GM19328 (cell line): ENCODE results near the gene TNP2.
"Not testable (repeated sequence)": the region's sequence is repeated elsewhere in the genome, so short reads cannot be mapped to it uniquely, and the experiment has no call there.

Source experiments
- ATAC-seq: cut with Tn5 transposase; IDR thresholded peaks from one replicate; pipeline ENCODE4 v1.9.1; 2021; ENCODE audit warnings: mild to moderate bottlenecking, moderate library complexity; ENCODE audit not compliant: unreplicated experiment

Gene TNP2

DNA sequence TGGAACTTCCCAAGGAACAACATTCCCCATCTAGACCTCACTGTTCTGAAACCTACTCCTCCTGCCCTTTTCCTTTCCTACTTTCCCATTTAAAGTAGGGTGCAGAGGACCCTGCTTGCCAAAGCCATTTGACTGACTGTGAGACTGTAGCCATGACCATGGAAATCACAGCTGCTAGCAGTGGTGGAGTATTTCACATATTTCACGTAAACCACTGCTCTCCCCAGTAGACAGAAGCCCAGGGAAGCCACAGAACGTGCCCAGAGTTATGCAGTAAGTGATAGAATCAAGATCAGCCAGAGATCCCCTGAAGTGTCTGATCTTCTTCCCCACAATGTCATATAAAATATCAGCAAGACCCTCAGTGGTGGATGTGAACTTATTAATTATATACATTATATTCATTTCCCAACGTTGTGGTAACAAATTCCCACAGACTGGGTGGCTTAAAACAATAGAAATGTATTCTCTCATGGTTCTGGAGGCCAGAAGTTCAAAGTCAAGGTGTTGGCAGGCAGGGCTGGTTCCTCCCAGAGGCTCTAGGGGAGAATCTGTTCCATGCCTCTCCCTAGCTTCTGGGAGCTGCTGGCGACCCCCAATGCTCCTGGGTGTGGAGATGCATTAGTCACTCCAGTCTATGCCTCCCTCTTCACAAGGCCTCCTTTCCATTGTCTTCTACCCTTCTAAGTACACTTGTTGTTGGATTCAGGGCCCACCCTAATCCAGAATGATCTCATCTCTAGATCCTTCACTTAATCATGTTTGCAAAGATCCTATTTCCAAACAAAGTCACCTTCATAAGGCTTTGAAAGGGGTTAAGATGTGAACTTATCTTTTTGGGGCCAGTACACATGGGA lies 32.7 kb upstream of the TNP2 start:
- no peak for ATAC-seq

DNA sequence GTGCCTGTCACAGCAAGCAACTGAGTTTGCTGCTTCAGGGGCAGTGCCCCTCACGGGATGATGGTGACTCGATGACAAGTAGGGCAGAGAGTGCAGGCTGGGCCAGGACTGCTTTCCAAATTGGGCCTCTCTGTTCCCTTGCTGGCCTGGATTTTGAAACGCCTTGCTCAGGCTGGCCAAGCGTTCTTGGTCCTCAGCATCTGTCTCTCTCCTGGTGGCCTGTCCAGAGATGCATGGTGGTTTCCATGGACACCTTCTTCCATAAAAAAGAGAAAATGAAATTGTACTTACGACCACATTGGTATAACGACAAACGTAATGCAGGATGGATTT lies 31.4 kb upstream of the TNP2 start:
- ATAC-seq, result no peak

DNA sequence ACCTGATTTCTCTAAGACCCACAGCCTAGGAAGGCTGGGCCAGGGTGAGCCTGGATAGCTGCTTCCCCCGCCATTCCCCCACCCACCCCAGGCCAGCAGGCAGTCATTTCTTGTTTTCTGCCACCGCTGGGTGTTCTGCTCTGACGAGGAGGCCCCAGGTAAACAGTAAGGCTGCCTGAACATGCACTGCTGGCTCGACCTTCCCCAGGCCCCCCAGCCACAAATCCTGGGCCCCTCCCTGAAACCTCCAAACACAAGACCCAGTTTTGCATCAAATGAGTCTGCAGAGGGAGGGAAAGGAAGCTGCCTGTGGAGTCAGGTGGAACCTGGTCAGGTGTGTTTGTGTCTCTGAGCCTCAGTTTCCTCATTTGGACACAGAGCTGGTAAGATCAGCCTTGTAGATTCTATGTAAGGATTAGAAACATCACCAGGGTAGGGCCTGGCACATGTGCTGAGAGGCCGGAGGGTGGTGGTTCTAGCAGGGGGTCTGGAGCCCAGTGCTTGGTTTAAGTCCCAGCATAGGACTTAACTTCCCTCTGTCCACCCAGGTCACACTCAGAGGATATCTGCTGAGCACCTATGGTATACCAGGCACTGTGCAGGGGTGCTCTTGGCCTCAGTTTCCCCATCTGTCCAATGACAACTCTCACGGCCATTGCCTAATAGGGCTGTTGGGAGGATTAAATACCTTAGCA lies 30.9 kb upstream of the TNP2 start:
- no peak for ATAC-seq

DNA sequence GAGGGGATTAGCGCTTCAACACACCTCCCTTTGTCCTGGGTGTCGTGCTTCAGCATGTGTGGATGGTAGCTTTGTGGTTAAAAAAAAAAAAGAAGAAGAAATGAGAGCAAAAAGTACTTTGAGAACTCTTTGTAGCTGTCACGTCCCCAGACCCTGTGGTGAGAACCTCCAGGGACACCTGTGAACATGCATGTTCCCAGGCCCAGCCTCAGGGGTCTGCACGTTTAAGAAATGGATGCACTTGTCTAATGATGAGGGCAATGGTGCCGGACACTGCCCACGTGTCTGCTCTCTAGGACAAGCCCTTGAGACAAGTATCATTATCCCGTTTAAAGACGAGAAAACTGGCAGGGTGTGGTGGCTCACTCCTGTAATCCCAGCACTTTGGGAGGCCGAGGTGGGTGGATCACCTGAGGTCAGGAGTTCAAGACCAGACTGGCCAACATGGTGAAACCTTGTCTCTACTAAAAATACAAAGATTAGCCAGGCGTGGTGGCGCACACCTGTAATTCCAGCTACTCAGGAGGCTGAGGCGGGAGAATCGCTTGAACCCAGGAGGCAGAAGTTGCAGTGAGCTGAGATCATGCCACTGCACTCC lies 29.9 kb upstream of the TNP2 start:
- not testable (repeated sequence) for ATAC-seq

DNA sequence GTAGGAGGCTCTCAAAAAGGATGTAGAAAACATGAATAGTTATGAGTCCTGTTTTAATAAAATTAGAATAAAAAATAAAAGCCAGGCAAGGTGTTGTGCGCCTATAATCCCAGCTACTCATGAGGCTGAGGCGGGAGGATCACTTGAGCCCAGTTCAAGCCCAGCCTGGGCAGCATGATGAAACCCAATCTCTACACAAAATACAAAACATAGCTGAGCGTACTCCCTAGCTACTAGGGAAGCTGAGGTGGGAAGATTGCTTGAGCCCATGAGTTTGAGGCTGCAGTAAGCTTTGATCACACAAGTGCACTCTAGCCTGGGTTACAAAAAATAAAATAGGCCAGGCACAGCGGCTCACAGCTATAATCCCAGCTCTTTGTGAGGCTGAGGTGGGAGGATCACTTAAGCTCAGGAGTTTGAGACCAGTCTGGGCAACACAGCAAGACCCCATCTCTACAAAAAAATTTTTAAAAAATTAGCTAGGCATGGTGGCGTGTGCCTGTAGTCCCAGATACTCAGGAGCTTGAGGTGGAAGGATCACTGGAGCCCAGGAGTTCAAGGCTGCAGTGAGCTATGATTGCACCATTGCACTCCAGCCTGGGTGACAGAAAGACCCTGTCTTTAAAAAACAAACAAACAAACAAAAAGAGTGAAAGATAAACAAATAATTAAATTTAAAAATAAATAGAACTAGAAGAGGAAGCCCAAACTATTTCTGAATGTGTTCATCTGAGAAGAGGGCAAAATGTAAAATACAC lies 29.2 kb upstream of the TNP2 start:
- no peak for ATAC-seq

DNA sequence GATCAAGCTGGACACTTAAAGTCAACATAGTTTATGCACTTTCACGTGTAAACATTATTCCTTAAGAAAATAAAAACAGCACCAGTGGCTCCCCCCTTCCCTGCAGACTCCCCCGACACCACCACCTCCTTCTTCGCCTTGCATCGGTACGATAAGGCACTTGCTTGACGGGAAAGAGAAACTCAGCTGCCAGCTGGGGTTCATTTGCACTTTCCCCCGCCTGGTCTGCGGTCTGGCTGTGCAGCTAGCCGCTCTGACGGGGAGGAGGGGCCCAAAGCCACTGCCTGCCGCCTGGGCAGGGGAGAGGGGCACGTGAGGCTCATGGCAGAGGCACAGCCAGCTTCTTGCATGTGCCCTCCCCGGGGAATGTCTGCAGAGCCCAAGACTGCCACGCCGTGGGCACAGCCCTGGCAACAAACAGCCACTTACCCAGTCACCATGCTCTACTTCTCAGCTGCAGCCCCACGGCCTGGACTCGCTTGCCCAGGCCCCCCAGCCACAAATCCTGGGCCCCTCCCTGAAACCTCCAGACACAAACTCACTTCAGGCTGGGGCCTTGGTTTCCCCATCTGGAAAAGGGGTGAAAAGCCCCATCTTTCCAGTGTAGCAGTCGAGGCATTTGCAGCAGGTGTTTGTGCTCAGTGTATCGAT lies 28.5 kb upstream of the TNP2 start:
- peak; percentile 84 for ATAC-seq

DNA sequence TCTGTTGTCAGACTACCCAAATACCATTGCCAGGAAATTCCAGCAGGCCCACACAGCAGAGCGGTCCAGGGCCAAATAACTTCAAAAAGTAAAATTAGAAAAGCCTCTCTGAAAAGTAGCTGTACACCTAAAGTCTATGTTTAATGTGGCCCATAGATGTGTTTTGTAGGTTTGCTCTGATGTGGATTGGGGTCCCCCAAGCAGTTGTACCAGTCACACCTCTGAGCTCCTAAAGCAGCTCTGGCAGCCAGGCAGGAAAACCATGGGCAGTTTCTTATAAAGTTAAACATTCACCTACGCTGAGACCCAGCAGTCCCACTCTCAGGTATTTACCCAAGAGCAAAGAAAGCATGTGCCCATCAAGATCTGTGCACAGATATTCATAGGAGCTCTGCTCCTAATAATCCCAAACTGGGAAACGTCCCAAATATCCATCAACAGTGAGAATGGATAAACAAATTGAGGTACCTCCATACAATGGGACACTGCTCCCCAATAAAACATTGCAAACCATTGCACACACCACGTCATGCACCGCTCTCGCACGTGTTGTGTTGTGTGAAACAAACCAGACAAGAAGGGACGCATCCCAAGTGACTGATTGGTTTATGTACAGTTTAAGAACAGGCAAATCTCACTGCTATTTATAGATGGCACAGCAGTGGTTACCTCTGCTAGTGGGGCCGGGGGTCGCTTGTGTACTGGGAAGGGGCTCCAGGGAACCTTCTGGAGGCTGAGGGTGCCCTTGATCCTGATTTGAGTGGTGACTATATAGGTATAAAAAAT lies 27.8 kb upstream of the TNP2 start:
- ATAC-seq, result peak; percentile 13

DNA sequence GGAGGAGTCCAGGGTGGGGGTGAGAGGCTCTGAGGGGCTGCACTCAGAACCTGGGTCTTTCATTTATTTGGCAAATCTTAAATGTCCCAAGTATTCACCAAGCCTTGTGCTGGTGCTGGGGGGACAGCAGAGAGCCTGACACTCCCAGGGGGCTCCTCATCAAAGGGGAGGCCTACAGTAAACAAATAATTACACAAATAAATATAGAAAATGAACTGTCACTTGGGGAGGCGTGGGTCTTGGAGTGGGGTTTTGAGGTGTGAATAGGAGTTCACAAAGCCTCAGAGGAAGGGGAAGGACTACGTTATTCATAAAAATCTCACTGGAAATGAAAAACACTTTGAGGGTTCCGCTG lies 27.2 kb upstream of the TNP2 start:
- no peak for ATAC-seq

DNA sequence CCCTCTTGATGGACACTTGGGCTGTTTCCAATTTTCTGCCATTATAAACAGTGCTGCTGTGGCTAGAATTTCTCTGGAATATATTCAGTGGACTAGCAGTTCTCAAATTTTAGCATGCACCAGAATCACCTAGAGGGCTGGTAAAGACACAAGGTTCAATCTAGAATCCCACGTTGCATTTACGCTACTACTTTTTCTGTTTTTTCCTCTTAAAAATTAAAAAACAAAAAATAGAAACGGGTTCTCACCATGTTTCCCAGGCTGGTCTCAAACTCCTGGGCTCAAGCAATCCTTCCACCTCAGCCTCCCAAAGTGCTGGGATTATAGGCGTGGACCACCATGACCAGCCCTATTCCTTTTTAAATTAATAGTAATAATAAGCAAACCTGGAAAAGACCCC lies 26.5 kb upstream of the TNP2 start:
- no peak for ATAC-seq

DNA sequence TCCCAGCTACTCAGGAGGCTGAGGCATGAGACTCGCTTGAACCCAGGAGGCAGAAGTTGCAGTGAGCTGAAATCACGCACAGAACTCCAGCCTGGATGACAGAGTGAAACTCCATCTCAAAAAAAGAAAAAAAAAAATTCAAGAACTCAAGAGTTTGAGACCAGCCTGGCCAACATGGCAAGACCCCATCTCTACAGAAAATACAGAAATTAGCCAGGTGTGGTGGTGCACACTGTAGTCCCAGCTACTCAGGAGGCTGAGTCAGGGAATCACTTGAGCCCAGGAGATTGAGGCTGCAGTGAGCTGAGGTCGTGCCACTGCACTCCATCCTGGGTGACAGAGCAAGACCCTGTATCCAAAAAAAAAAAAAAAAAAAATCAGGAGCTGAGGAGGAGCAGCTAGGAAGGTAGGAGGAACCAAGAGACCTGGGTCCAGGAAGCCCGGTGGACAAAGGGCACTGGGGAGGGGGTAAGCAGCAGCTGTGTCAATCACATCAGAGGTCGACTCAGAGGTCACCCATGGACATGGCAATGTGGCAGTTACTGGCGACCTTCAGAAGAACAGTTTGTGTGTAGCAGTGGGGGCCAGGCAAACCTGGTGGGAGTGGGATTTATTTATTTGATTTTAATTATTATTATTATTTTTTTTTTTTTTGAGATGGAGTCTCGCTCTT lies 23.1 kb upstream of the TNP2 start:
- no peak for ATAC-seq

DNA sequence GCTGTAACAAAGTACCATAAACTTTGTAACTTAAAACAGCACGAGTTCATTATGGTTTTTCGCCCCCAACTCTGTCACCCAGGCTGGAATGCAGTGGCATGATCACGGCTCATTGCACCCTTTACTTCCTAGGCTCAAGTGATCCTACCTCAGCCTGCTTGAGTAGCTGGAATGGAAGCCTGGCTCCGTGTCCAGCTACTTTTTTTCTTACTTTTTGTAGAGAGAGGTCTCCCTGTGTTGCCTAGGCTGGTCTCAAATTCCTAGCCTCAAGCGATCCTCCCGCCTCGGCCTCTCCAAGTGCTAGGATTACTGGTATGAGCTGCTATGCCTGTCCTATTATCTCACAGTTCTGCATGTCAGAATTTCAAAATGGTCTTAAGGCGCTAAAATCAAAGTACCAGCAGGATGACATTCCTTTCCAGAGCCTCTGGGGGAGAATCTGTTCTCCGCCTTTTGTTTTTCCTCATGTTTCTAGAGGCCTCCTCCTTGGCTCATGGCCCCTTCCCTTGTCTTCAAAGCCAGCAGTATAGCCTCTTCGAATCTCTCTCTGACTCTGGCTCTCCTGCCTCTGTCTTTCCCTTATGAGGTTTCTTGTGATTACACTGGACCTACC lies 22.1 kb upstream of the TNP2 start:
- ATAC-seq, result no peak

DNA sequence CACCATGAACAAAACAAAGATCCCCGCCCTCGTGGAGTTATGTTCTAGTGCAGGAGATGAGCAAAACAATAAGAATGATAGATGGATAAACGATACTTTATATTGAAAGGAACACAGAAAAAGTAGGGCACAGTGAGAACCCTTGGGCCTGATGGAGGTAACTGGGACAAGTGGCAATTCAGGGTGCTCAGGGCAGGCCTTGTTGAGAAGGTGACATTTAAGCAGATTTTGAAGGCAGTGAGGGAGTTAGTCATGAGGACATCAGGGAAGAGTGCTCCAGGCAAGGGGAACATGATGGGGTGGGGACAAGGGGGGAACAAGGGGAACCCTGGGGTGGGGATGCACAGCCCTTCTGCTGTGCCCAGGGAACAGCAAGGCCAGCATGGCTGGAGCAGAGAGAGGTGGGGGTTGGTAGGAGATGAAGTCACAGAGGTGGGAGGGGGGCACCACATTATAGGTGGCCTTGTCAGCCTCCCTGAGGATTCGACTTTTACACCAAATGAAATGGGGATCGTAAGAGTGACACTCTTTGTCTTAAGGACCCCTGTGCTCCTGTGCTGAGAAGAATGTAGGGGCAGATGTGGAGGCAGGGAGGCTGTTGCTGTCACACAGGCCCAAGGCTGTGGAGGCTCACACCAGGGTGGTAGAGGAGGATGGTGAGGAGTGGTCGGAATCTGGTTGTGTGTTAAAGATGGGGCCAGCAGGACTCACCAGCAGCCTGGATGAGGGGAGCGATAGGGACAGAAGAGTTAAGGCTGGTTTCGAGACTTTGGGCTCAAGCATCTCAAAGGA lies 21.2 kb upstream of the TNP2 start:
- no peak for ATAC-seq

DNA sequence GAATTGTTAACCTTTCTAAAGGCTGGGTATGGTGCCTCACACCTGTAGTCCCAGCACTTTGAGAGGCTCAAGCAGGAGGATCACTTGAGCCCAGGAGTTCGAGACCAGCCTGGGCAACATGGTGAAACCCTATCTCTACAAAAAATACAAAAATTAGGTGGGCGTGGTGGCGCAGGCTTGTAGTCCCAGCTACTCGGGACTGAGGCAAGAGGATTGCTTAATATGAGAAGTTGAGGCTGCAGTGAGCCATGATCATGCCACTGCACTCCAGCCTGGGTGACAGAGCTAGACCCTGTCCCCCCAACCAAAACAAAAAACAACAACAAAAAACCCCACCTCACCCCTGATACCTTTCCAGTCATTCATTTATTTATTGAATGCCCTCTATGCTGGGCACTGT lies 20.6 kb upstream of the TNP2 start:
- ATAC-seq, result not testable (repeated sequence)

DNA sequence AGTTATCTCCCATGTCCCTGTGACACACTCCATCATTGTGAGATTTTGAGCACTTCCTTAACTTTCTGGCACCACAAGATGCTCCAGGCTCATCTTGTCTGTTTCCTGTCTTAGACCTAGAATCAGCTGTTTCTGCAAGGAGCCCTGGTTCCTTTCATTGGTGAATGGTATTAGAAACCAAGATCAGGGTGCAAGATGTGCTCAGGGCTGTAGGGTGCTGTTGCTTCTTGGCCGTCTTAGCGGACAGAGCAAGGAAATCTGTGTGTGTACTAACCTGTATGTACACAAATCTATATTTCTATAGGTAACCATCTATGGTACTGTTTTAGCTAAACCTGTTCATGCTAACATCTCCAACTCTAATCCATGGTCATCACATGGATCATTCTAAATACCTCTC lies 20.1 kb upstream of the TNP2 start:
- no peak for ATAC-seq

DNA sequence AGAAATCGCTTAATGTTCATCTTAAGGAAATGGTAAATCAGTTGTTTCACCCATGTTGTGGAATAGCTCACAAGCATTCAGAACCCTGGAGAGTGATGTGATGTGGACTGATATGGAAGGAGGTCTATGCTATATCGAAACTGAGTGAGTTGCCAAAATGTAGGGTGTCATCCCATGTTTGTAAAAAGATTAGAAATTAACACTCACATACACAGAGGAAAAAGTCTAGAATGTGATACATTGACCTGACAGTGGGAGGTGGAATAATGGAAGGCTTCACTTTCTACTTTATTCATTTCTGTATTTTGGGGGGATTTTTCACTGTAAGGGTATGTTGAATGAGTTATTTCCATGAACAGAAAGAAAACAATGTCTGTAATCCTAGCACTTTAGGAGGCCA lies 16.7 kb upstream of the TNP2 start:
- ATAC-seq, result no peak

DNA sequence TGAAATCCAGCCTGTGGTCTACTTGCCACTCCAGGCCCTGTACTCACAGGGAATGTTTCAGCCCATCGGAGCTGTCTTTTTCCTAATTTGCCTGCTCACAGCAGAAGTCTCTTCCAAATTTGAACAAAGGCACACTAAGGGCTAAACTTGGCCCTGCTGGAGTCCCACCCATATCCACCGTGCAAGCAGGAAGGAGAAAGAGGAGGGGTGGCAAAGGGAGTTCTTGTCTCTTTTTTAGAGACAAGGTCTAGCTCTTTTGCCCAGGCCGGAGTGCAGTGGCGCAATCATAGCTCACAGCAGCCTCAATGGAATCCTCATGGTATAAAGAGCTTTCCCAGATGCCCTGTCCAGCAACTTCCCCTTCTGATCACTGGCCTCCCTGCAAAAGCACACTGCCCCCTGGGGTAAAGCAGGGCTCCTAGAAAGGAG lies 14.7 kb upstream of the TNP2 start:
- no peak for ATAC-seq

DNA sequence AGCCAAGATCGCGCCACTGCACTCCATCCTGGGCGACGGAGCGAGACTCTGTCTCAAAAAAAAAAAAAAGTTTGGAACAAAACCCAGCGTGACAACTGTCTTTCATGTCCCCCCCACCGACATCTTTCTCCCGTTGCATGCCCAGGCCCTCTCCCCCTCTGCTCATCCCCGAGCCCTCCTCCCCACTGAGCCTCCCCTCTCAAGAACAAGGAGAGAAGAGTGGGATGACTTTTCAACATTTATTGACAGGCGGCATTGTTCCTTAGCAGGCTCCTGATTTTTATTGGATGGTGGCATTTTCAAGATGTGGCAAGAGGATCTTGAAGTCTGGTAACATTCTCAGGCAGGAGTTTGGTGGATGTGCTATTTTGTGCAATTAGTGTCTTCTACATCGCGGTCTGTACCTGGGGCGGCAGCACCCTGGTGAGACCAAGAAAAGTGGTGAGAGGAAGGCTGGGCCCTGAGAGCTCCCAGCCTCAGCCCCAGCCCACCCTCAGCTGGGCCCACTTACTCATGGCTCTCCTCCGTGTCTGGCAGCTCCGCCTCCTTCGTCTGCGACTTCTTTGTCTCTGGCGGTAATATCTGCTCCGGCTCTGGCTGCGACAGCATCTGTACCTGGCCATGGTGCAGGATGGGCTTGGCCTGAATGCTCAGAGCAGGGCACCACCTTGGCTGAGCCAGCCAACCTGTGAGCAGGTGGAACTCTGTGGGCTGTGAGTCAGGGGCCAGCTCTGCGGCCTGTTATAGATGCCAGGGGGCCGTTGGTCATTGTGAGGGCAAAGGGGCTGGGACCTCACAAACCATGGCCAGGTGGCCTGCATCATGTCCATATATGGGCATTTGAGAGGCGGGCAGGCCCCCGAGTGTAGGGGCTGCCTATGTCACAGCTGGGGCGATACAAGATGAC lies 11.7 kb upstream of the TNP2 start, which contains the start of gene PRM1:
Gene PRM1 (minus strand): TSS at position 715 of the 907 bp plus-strand sequence. CDS start 92 bp downstream, at position 623.
- no peak for ATAC-seq
